HUDEP-2 (cell line): ENCODE data around the gene CNOT2.

Experiments
- DNase-seq, 76 experiments: peaks; one replicate each; lab custom pipeline; 2025; ENCODE audit not compliant: unreplicated experiment in 76 of 76; lab: John Stamatoyannopoulos, UW

CNOT2 gene, protein sequence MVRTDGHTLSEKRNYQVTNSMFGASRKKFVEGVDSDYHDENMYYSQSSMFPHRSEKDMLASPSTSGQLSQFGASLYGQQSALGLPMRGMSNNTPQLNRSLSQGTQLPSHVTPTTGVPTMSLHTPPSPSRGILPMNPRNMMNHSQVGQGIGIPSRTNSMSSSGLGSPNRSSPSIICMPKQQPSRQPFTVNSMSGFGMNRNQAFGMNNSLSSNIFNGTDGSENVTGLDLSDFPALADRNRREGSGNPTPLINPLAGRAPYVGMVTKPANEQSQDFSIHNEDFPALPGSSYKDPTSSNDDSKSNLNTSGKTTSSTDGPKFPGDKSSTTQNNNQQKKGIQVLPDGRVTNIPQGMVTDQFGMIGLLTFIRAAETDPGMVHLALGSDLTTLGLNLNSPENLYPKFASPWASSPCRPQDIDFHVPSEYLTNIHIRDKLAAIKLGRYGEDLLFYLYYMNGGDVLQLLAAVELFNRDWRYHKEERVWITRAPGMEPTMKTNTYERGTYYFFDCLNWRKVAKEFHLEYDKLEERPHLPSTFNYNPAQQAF

DNA sequence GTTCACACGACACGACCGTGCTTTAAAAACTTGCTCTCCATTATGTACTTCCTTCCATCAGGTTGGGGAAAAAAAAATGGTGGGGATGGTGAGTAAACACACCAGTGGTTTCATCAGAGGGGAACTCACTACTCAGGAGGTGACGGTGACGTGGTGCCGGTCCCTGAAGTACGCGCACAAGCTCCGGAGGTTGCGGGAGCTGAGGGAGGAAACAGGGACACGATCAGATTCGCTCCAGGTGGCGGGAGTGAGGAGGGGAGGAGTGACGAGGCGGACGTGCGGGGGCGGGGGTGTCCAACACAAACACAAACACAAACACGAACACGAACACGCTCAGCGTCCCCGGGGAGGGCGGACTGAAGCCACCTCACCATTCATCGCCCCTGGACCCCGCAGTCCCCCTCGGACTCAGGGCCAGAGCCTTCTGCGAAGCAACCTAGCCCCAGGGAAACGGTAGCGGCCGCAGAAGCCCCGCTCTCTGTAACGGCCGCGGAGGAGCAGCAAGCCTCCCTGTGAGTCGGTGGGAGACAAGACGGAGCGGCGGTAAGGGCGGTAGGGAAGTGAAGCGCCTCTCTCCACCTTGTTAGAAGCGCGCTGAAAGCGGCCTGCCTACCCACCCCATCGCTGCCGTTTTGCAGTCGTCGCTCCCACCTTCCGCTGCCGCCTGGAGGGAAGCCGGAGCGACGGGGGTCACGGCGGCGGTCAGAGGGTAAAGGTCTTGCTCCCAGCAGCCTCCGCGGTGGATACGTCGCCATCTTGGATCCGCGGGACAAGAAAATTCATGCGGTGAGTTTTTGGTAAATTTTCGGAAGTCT is at the start of gene CNOT2:
CNOT2 (plus strand) TSS at position 739 of the 815 bp plus-strand sequence. CDS start 34,794 bp downstream, outside the sequence.
- peak in 75 of 76 experiments; percentile 13 to 88 (median 71) for DNase-seq

DNA sequence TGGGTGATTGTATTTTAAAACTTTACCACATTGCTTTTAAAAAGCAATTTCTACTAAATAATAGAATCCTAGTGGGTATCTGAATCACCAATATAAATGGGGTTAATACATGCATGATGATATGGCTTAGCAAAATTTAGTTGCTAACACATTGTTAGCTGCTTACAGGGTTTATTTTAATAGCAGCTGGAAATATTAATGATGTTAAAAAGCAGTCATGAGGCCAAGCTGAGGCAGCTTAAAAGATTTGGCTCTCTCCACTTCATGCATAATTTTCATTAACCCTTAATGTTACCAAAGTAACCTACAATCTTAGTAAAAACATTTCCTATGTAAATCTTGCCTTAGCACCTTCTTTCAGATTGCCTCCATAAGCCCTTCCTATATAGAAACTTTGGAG is 49.2 kb upstream of the CNOT2 start:
- no peak for DNase-seq

DNA sequence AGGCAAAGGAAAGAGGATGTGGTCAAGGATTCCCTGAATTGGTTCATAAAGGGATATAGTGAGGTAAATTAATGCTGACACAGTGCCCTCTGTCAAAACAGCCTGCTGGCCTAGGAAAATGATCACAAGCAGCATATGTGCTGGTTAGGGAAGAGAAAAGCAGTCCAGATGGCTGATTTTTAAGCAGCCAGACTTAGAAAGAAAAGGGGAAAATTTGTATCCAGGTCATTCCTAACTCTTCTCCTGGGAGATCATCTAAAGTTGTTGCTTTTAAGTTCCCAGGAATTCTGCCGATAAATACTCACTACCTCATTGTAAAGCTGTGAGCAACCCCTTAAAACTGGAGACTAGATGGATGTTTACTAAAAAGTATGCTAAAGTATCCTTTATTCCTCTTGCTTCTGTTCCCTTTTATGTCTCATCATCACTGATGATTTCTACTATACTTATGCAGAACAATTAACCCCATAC is 46.4 kb upstream of the CNOT2 start:
- no peak for DNase-seq

DNA sequence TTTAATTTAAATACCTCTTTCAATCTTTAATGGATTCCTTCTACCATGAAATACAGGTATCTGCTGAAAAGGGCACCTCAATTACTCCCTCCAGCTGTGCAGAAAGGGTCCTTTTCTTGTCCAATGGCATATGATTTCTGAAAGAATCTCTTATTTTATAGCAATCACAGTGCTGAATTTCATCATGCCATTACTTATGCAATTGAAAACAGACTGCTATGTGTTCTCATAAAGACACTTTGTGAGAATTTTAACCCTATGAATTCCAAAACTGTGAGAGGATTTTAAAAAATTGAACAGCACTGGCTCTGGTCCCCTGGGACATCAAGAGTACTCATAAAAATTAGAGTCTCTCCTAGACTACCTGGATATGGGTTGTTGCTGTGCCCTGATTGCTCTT is 45.9 kb upstream of the CNOT2 start:
- no peak for DNase-seq

DNA sequence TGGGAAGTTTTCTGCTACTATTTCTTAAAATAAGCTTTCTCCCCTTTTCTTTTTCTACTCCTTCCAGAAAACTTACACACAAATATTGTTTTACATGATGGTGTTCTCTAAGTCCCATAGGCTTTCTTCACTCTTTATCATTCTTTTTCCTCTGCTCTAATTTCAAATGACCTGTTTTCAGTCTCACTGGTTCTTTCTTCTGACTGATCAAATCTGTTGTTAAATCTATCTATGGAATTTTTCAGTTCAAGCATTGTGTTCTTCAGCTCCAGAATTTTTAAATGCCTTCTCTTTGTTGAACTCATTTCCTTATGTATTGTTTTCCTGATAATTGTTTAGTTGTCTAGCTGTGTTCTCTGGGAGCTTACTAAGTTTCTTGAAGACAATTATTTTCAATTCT is 29.5 kb upstream of the CNOT2 start:
- DNase-seq = no peak

DNA sequence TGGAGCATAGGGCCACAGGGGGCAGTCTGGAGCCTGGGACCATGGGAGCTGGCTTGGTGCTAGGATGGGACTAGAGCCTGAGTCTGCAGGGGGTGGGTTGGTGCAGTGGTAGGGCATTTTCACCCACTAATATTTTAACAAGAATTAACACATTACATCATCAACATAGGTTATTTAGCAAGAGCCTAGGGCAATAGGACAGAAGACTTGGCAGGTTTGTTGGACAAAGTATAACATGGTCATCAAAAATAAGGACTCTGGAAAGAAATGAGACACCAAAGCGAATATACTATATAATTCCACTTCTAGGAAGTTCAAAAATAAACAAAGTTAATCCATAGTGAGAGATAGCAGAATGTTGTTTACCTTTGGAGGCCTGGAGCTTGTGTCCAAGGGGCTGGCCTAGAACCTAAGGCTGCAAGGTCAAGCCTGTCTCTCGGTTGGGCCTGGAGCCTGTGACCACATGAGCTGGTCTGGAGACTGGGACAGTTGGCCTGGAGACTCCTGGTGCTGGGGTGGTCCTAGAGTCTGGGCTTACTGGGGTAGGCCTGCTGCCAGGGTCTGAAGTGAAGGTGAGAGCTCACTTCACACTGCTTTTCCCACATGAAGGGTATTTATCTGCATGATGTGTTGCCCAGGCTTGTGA is 28.1 kb upstream of the CNOT2 start:
- DNase-seq = no peak

DNA sequence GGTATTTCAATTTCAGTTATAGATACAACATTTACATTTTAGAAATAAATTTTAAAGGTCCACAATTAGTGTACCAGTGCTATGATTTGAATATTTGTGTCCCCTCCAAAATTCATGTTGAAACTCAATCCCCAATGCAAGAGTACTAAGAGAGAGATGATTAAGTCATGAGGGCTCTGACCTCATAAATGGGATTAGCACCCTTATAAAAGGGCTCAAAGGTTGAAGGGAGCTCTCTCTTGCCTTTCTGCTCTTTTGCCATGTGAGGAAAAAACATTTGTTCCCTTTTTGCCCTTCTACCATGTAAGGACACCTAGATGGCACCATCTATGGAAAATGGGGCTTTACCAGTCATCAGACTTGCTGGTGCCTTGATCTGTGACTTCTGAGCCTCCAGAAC is 25.8 kb upstream of the CNOT2 start:
- no peak for DNase-seq

DNA sequence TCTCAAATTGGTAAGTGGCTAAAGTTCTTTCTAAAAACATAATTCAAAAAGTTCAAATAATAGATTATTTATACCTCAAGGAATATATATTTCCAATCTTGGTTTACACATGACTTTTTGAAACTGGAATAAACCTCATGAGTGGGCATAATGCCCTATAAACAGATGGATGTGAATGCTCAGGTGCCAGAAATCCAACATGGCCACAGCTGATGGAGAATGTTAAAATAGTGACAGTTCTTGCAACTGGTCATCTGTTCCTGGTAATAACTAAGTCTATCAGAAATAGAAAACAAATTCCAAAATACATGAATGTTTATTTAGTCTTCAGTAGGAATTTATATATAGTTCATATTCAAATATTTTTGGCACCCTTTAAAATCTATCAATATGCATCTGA is 21.6 kb upstream of the CNOT2 start:
- DNase-seq = no peak

DNA sequence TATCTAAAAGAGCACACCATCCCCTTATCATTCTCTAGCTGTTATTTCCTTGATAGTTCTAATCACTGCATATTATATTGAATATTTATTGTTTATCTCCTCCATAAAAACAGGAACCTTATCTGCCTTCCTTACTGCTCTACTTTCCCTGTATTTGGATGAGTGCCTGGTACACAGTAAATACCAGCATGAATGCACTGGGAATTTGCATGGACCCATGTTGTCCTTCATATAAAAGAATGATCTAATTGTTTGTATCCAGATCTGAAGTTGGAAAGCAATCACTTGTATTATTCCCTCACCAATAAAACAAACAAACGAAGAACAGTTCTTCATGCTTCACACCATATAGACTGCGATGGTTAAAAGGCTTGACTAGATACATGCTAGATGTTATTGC is 15.3 kb upstream of the CNOT2 start:
- DNase-seq = no peak

DNA sequence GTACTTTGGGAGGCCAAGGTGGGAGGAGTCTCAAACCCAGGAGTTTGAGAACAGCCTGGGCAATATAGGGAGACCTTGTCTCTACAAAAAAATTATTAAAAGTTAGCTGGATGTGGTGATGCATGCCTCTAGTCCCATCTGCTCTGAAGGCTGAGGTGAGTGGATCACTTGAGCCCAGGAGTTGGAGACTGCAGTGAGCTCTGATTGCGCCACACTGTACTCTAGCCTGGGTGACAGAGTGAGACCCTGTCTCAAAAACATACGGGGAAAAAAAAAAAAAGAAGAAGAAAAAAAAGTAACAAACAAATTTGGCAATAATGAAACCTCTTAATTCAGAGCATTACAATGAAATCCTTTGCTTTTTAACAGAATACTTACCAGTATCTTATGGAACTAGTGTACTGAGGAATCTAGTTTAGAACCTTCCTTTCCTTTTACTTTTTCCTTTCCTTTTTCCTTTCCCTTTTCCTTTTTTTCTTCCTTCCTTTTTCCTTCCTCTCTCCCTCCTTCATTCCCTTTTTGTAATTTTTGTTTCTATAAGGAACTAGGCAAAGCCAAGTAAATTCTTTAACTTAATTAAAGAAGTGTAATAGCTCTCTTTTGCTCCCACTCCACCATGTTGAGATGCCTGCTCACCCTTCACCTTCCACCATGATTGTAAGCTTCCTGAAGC is 12.2 kb upstream of the CNOT2 start:
- DNase-seq = no peak

DNA sequence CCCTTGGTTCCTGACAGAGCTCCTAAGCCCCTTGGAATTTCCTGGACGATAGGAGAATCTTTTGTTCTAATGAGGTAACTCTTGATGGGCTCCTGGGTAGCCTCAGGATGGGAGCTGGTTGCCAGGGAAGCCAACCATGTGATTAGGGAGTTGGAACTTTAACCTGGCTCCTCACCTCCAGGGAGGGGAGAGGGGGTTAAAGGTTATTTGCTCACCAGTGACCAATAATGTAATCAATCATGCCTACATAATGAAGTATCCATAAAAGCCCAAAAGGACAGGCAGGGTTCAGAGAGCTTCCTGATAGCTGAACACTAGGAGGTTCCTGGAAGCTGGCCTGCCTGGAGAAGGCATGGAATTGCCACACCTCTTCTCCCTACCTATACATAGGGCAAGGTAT is 6.2 kb upstream of the CNOT2 start:
- no peak for DNase-seq

DNA sequence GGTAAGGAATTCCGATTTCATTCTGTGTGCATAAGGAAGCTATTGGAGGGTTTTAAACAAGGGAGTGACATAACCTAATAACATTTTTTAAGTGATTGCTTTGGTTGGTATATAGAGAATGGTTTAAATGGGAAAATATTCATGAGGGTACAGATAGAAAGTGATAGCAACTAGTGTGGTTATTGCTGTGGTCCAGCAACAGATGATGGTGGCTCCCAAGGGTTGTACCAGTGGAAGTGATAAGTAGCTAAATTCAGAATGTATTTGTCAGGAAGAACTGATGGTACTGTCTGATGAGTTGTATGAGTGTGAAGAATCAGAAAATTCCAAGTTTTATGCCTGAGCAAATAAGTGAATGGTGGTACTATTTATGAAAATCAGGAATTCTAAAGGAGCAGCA is 2.6 kb upstream of the CNOT2 start:
- DNase-seq = no peak

DNA sequence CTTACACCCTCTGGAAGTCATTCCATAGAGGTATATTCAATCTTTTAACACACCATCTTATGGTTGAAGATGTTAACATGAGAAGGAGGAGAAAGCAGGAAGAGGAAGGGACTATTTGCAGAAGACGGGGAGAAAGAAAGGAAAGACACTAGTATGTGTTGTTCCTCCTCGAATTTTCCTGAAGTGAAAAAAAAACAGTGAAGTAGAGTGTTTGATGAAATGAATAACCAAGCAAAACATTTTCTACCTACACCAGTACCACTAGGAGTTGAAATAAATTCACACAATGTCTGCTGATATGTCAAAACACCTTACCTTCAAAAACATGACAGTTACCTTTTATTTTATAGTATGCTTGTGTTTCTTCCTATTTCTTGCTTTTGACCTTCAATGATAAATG is 1.4 kb upstream of the CNOT2 start:
- no peak for DNase-seq

DNA sequence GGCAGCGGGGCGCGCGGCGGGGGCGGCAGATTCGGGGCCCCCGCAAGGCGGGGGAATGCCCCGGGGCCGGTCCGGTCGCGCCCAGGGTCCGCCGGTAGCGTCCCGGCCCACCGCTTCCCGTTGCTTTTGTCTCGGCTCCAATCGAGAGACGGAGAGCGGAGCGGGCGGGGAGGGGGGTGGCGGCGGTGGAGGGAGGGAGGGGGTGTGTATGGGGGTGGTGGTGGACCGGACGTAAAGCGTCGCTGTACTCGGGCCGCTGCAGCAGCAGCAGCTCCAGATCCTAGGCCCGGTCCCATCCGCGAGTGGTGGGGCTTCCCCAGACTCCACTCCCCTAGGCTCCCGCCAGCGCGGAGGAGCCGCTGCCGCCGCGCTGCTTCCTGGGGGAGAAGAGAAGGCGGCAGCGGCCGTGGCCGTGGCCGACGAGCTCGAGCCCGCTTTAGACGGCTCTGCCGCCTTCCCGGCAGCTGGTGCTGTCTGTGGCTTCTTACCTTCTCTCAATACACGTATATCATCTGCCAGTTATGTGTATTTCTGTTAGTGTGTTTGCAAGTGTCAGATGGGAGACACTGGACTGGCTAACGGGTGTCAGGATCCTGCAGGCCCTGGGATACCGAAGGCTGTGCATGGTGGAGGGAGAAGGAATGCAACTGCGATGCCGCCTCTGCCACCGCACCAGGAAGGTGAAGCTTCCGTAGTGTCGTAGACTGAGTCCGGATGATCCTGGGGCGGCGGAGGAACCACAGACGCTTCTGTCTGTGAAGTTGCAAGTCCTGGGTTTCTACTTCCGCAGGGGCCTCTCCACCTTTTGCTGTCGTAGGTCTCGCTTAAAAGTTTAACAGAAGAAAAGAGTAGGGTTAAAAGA is 508 bp downstream of the CNOT2 start:
- peak in 51 of 76 experiments; percentile 10 to 73 (median 48) for DNase-seq

DNA sequence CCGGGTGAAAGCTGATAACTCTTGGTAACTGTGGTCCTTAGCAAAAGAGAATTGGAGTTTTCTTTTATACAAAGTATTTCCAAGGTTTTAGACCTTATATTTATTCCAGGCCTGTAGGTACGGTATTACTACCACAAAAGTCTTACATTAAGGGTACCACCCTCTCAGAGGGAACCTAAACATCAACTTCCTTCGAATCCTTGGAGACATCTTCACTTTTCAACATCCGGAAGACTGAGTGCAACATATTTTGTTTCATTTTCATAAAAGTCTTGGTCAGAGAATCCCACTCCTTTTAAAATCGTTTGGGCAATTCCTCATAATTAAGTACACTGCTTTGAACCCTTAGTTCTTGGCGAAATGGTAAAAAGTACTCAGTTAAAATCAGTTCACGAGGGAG is 1.2 kb downstream of the CNOT2 start:
- no peak for DNase-seq

DNA sequence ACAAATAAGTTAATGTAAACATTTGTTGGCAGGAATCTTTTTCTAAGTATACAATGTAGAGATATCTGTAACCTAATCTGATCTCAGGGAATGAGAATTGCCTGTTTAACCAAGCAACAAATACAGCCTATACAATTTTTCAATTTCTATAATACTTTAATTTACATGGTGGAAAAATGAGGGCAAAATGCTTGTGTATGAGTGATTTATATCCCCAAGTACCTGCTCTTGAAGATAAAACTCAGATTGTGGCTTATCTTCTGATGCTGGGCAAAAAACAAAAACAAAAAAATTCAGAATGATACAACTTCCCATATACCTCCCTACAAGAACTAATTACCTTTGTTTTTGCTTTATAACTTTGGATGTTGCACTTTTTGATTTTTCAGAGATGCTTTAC is 2.2 kb downstream of the CNOT2 start:
- DNase-seq = no peak

DNA sequence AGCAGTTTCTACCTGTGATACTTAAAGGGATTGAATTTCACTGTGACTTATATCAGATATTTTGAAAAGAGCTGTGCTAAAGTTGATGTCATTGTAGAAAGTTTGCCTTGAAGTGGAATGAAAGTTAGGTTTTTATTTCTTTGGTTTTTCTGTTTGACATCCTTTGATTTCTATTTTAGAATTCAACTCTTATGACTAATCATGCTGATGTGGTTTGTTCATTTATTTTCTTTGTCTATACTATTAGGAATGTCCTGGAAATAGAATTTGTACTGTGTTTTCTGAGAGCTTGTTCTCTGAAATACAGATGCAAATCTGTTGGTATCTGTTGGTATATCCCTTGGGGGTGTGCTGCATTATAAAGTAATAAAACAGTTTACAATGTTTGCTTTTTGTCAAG is 3.3 kb downstream of the CNOT2 start:
- DNase-seq = no peak

DNA sequence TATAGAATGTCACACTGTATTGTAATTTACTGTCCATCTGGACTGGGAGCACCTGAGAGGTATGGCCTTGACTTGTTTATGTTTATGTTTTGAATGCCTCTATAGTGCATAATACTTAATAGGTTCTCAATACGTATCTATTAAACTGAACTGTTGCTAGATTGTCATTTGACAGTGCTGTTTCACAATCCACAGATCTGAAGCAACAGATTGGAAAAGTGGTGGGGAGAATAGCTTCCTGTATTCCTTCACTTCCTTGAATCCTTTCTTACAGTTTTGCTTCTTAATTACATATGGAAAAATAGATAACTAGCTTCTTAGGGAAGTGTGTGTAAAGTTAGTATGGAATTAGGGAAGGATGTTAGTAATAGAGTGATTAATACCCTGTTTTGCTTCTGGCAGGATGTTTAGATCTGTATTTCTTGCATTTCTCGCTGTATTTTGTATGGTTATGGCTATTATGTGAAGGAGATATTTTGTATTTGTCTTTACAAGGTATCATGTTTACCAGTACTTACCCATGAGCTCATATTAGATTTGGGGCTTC is 4.5 kb downstream of the CNOT2 start:
- no peak for DNase-seq

DNA sequence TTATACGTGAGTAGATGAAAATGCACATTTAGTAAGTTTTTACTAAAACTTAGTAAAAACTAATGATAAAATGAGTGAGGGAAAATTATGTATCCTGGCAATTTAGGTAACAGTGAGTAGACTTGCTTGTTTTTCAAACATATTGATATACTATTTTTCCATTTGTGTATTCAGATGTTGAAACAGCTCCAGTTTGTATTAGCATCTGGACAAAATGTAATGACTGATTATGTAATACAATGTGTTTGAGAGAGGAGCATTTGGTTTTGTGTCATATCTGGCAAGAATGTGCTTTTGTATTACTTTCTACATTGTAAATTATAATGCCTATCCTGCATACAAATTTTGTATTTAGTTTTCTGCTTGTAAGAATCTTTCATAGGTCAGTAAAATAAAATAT is 5.6 kb downstream of the CNOT2 start:
- no peak for DNase-seq
